ENCODE data around the gene ARHGAP45. TPM values are rescaled to one million over a fixed set of nuclear protein-coding genes. Genes with fewer than 3 reads are reported as not detected.

ARHGAP45 gene
- total RNA-seq, 4 donors from 2014 or later: 17.8 to 28.3 (median 21.2) TPM

DNA sequence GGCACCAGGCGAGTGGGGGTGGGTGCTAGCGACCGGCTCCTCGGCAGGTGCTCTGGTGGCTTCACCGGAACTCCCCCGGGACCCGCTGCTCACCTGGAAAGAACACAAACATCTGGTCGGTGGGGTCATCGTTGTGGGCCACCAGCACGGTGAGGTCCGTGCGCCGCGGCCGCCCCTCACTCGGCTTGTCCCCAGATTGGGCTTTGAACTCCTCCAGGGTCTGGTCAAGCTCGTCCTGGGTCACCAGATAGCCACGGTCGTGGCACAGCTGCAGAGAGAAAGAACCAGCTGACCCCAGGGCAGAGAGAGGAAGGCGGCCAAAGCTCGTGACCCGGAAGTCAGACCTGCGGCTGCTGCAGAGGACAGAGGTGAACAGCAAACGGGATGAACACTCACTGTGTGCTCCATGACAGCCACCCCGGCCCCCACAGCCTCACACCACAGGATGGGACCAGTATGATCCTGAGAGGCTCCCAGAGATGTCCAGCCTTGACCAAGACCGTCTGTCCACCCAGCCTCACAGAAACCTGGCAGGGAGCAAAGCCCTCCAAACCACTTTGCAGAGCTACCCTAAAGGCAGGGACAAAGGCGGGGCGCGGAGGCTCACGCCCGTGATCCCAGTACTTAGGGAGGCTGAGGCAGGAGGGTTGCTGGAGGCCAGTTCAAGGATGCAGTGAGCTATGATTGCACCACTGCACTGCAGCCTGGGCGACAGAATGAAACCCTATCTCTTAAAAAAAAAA is 27.0 kb downstream of the ARHGAP45 start:
- H3K4me3 ChIP-seq: peak overlapping the region; percentile 70 to 99 (median 87)
- no peaks in the 10 kb centered on the region for H3K9me3 ChIP-seq
- DNase-seq (ENCODE audit: extremely low spot score): no peak
- TF ChIP-seq POLR2AphosphoS5 (IDR thresholded peaks at IDR 0.05): no peak
- TF ChIP-seq POLR2A (IDR thresholded peaks at IDR 0.05; ENCODE audit: low read depth): no peak
- TF ChIP-seq, protein P1, sequence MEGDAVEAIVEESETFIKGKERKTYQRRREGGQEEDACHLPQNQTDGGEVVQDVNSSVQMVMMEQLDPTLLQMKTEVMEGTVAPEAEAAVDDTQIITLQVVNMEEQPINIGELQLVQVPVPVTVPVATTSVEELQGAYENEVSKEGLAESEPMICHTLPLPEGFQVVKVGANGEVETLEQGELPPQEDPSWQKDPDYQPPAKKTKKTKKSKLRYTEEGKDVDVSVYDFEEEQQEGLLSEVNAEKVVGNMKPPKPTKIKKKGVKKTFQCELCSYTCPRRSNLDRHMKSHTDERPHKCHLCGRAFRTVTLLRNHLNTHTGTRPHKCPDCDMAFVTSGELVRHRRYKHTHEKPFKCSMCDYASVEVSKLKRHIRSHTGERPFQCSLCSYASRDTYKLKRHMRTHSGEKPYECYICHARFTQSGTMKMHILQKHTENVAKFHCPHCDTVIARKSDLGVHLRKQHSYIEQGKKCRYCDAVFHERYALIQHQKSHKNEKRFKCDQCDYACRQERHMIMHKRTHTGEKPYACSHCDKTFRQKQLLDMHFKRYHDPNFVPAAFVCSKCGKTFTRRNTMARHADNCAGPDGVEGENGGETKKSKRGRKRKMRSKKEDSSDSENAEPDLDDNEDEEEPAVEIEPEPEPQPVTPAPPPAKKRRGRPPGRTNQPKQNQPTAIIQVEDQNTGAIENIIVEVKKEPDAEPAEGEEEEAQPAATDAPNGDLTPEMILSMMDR (IDR thresholded peaks at IDR 0.05): no peak
- TF ChIP-seq EP300 (IDR thresholded peaks at IDR 0.05): no peak
- peaks cover 13 to 49% (median 46%) of the 10 kb centered on the region in 4 donors for H3K36me3 ChIP-seq
- WGBS: 69% methylated on average over 25 of the region's 32 CpGs
- intact Hi-C loops (cut with DNase I): loop anchor here (5.0 kb wide), 1 partner anchor 52 kb away; the partner anchor contains the start of gene ABCA7
- H3K4me1 ChIP-seq: peaks cover 23 to 51% (median 38%) of the 10 kb centered on the region in 4 donors
- no peaks in the 10 kb centered on the region for H3K27me3 ChIP-seq
- peak overlapping the region in 1 of 4 donors; percentile 78 for H3K27ac ChIP-seq (replicated peaks in 1 of 4)

DNA sequence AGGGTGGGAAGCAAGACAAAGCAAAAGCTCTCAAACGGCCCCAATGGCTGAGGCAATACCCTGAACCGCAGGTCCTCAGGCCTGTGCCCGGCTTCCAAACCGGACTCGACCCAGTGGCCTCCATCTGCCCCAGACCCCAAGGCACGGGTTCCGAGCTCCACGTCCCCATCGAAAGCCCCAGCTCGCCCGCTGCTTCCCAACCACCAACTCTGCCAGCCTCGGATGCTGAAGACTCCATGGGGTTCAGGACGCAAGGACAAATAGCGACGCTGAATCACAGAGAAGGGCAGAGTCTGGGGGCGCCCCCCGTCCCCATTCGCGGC is 27.6 kb downstream of the ARHGAP45 start:
- Histone ChIP-seq H3K4me1 (peaks cover 29 to 51% (median 42%) of the 10 kb centered on the region in 4 donors), H3K4me3 (peak overlapping the region; percentile 70 to 99 (median 87)), H3K36me3 (peaks cover 8 to 43% (median 39%) of the 10 kb centered on the region in 4 donors), H3K27ac (replicated peaks in 1 of 4) (peak overlapping the region; percentile 73 to 83 (median 77)), H3K9me3 (no peaks in the 10 kb centered on the region), H3K27me3 (no peaks in the 10 kb centered on the region)
- TF ChIP-seq POLR2A (IDR thresholded peaks at IDR 0.05; ENCODE audit: low read depth) (no peak), EP300 (IDR thresholded peaks at IDR 0.05) (no peak), POLR2AphosphoS5 (IDR thresholded peaks at IDR 0.05) (no peak)
- TF ChIP-seq, protein P1 (IDR thresholded peaks at IDR 0.05): no peak
- WGBS: 3% methylated on average over 8 of the region's 19 CpGs
- no peak for DNase-seq (ENCODE audit: extremely low spot score)
- intact Hi-C loops (cut with DNase I): loop anchor here (5.0 kb wide), 1 partner anchor 52 kb away; the partner anchor contains the start of gene ABCA7

DNA sequence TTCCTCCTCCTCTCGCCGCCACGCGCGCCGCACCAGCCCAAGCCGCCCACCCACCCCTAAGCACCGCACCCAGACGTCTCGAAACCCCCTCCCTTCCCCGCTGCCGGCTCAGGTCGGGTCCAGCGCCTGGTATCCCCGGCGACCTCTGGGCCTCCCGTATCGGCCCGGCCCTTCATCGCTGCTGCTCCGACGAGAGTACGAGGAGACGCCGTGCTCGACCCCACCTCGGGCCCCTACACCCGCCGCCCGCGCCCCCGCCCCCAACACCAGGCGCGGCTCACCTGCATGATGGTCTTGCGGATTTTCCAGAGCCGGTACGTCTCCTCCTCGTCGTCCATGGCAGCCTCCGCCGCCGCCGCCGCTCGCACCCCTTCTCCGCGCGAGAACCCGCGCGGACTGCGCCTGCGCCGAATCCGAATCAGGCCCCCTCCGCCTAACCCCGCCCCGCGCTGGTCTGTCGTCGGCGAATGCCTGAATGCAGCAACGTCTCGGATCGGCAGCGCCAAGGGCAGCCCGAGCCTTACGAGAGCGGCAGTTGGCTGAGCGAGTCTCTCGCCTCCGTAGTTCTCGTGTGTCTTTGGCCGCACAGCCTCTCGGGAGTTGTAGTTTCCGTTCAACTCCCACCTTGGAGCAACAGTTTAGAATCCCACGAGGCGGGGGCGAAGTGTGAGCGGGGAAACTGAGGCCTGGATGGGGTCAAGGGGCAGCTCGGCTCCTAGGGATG is 28.2 kb downstream of the ARHGAP45 start, which contains the start of gene POLR2E:
TSS of gene POLR2E (minus strand) at position 398 of the 724 bp plus-strand sequence. CDS start at position 338, 60 bp downstream.
- no peaks in the 10 kb centered on the region for H3K9me3 ChIP-seq
- H3K27me3 ChIP-seq: no peaks in the 10 kb centered on the region
- peaks cover 35 to 54% (median 47%) of the 10 kb centered on the region in 4 donors for H3K4me1 ChIP-seq
- peak within 1 kb of the TSS; percentile 70 to 99 (median 87) for H3K4me3 ChIP-seq
- intact Hi-C loops (cut with DNase I): loop anchor here (5.0 kb wide), 1 partner anchor 53 kb away; the partner anchor contains the start of gene ABCA7
- TF ChIP-seq POLR2AphosphoS5 (IDR thresholded peaks at IDR 0.05): peak; percentile 93 to 97
- no peak for TF ChIP-seq EP300 (IDR thresholded peaks at IDR 0.05)
- TF ChIP-seq, protein P1 (IDR thresholded peaks at IDR 0.05): no peak
- peak; percentile 58 for TF ChIP-seq POLR2A (IDR thresholded peaks at IDR 0.05; ENCODE audit: low read depth)
- peaks cover 7 to 38% (median 34%) of the 10 kb centered on the region in 4 donors for H3K36me3 ChIP-seq
- WGBS: under 1% methylated on average over 21 of the region's 81 CpGs
- peak; percentile 99 for DNase-seq (ENCODE audit: extremely low spot score)
- peak within 1 kb of the TSS; percentile 73 to 83 (median 77) for H3K27ac ChIP-seq (replicated peaks in 1 of 4)

DNA sequence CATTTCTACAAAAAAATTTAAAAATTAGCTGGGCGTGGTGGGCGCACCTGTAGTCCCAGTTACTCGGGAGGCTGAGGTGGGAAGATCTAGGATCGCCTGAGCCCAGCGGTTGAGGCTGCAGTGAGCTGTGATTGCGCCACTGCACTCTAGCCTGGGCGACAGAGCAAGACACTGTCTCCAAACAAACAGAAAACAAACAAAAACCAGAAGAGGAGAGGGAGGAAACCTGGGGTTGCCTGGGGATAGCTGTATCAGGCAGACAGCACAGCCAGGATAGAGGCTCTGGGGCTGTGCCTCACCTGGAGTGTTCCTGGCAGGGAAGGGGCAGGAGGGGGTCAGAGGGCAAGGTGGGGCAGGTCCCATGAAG is 30.8 kb downstream of the ARHGAP45 start:
- Histone ChIP-seq H3K27me3 (no peaks in the 10 kb centered on the region), H3K9me3 (no peaks in the 10 kb centered on the region), H3K4me3 (no peak overlapping the region), H3K36me3 (peaks cover 0 to 11% (median 8%) of the 10 kb centered on the region in 4 donors), H3K4me1 (peaks cover 61 to 73% (median 70%) of the 10 kb centered on the region in 4 donors), H3K27ac (replicated peaks in 1 of 4) (peak overlapping the region in 2 of 4 donors; percentile 95 to 100)
- 88% methylated on average over 7 of the region's 7 CpGs for WGBS
- TF ChIP-seq POLR2A (IDR thresholded peaks at IDR 0.05; ENCODE audit: low read depth): no peak
- TF ChIP-seq POLR2AphosphoS5 (IDR thresholded peaks at IDR 0.05): no peak
- TF ChIP-seq, protein P1 (IDR thresholded peaks at IDR 0.05): no peak
- TF ChIP-seq EP300 (IDR thresholded peaks at IDR 0.05): no peak
- intact Hi-C loops (cut with DNase I): no loop called here
- no peak for DNase-seq (ENCODE audit: extremely low spot score)
